SU-DHL-6 (cell line): ENCODE data around the gene TXNRD2.

Experiments used
- CTCF ChIP-seq: fragments of 200-600 bp; sonication (generic); IDR thresholded peaks from one replicate; pipeline ENCODE4 v1.5.1; 2017; ENCODE audit warnings: antibody characterized with exemption, mild to moderate bottlenecking, low read length, moderate library complexity; ENCODE audit not compliant: insufficient read depth, poor library complexity, severe bottlenecking
- EZH2phosphoT487 ChIP-seq: fragments of 200-600 bp; sonication (generic), shearing (Covaris generic); conservative IDR thresholded peaks from 2 replicates; pipeline ENCODE4 v1.6.1; 2018; ENCODE audit warnings: mild to moderate bottlenecking, antibody characterized with exemption, low read length, moderate library complexity, mixed read lengths

GRCh38 chr22:19892257-19892879 lies 49.2 kb downstream of the TXNRD2 start:
- no peak for TF ChIP-seq CTCF
- TF ChIP-seq EZH2phosphoT487: no peak
